Spleen (tissue), 7 donors: ENCODE data around the gene TSHR.
"Not testable (repeated sequence)": the region's sequence is repeated elsewhere in the genome, so short reads cannot be mapped to it uniquely, and the experiment has no call there.

Experiments
- CTCF ChIP-seq, 11 experiments: fragments of 200-600 bp in 7 of 11; fragments of 450-650 bp in 4 of 11; sonication (generic) in 4 of 11; IDR thresholded peaks in 8 of 11; conservative IDR thresholded peaks in 3 of 11; 1 replicate in 7 of 11; 2 replicates in 4 of 11; pipeline versions ENCODE4 v1.4.0 to v1.8.0; 2016 to 2021; ENCODE audit warnings: antibody characterized with exemption in 11 of 11, inconsistent platforms in 4 of 11, mild to moderate bottlenecking in 1 of 11
- POLR2A ChIP-seq, 3 donors: fragments of 450-650 bp; IDR thresholded peaks; one replicate each; pipeline ENCODE4 v1.5.1; 2017; ENCODE audit warnings: antibody characterized with exemption in 3 of 3, mild to moderate bottlenecking in 1 of 3
- donor health status: DM: no; HTN: no; CAD: no; lungs with moderate emphysema.
- donor health status: DM: no; HTN: no; CAD: no.
- donor health status: DM: no; HTN: no; CAD: no.

- TF ChIP-seq CTCF (IDR thresholded peaks at IDR 0.05 in 8 of 11, conservative IDR thresholded peaks at IDR 0.05 in 3 of 11); POLR2A (IDR thresholded peaks at IDR 0.05): not testable (repeated sequence)
Measured at GRCh38 chr14:80912013-80912412, 43.4 kb upstream of the TSHR start.
